ENCODE measurements around the gene P2RX2. TPM values are rescaled to one million over a fixed set of nuclear protein-coding genes. Genes with fewer than 3 reads are reported as not detected.

Gene P2RX2
- total RNA-seq, 4 donors from 2014 or later: 0.47 to 3.9 (median 3.3) TPM

DNA sequence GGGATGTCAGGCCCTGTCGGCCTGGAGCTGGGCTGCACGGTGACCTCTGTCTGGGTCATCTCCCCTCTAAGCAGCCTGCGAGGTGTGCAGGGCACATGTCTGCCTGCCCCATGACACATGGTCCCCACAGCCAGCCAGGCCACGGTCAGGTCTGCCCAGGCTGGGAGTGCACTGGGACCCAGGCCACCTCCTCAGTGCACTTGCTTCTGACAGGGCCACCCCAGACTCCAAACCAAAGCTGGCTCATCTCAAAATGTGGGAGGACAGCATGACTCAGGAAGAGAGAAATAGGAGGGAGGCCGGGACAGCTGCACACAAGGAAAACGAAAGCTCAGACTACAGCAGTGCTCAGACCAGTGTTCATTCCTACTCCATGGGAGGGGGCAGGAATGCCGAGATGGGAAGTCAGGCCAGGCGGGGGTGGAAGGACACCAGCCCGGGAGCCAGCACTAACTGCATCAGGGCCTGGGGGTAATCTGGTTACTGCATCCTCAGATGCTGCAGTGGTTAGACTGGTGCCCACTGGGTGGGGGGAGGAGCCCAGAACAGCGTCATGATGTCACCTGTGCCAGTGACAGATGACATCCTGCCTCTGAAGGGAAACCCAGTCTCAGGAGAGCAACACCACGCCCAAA is 4.0 kb downstream of the P2RX2 start:
- H3K4me1 ChIP-seq: peaks cover 0 to 42% (median 9%) of the 10 kb centered on the region in 3 donors
- H3K36me3 ChIP-seq: peaks cover 0 to 32% of the 10 kb centered on the region in 2 donors
- peak overlapping the region in 3 of 4 donors; percentile 51 to 69 (median 57) for H3K27ac ChIP-seq
- ATAC-seq: peak; percentile 70
- peaks cover 39% of the 10 kb centered on the region for H3K27me3 ChIP-seq
- WGBS, 2 donors (ENCODE audit: low coverage in 1 of 2): 0 to 4% methylated on average over 5 of the region's 11 CpGs
- TF ChIP-seq, protein P1, sequence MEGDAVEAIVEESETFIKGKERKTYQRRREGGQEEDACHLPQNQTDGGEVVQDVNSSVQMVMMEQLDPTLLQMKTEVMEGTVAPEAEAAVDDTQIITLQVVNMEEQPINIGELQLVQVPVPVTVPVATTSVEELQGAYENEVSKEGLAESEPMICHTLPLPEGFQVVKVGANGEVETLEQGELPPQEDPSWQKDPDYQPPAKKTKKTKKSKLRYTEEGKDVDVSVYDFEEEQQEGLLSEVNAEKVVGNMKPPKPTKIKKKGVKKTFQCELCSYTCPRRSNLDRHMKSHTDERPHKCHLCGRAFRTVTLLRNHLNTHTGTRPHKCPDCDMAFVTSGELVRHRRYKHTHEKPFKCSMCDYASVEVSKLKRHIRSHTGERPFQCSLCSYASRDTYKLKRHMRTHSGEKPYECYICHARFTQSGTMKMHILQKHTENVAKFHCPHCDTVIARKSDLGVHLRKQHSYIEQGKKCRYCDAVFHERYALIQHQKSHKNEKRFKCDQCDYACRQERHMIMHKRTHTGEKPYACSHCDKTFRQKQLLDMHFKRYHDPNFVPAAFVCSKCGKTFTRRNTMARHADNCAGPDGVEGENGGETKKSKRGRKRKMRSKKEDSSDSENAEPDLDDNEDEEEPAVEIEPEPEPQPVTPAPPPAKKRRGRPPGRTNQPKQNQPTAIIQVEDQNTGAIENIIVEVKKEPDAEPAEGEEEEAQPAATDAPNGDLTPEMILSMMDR (IDR thresholded peaks at IDR 0.05): no peak
- no peak for TF ChIP-seq POLR2A (IDR thresholded peaks at IDR 0.05)
- TF ChIP-seq POLR2AphosphoS5 (IDR thresholded peaks at IDR 0.05): peak; percentile 48
- H3K4me3 ChIP-seq: no peak overlapping the region
- H3K9me3 ChIP-seq: peaks cover 0 to under 1% (median 0%) of the 10 kb centered on the region in 3 donors

DNA sequence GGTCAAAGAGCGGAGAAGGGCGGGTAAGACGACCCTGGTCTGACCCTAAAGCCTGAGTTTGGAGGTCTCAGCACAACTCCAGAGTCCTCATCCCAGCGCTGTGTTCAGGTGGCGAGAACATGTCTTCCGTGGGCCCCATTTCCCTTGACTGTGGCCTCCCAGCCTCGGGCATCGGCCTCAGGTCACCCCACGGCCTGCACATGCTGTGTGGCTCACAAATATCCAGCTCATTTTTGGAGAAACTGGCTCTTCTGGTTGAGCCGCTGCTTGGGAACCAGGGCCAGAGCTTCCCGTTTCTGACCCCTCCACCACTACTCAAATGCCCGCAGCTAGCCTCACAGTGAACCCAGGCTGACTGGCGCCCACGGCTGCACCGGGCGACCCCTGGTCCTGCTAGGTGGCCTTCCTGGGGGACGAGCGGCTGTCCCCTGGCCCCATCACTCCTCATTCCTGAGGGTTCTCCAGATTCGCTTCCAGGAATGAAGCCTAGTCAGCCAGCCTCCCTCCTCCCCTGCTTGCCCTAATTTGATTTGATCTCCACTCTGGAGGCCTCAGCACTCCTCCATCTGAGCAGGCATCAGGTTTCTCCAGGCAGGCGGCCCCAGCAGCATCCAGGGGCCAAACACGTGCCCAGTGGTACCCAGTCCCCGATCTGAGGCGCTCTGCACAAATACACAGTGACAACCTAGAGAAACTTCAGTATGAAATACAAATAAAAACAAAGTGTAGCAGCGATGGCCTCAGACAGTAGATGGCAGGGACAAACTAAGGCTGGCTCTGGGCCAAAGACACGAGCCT is 4.7 kb downstream of the P2RX2 start:
- no peaks in the 10 kb centered on the region for H3K9me3 ChIP-seq
- no peak for ATAC-seq
- WGBS, 2 donors (ENCODE audit: low coverage in 1 of 2): 40 to 67% methylated on average over 2 to 16 of the region's 25 CpGs
- H3K27me3 ChIP-seq: peaks cover 32% of the 10 kb centered on the region
- peaks cover 0 to 35% of the 10 kb centered on the region in 2 donors for H3K36me3 ChIP-seq
- peaks cover 0 to 34% (median 9%) of the 10 kb centered on the region in 3 donors for H3K4me1 ChIP-seq
- peak overlapping the region in 3 of 4 donors; percentile 51 to 69 (median 57) for H3K27ac ChIP-seq
- no peak overlapping the region for H3K4me3 ChIP-seq
- TF ChIP-seq, protein P1 (IDR thresholded peaks at IDR 0.05): no peak
- no peak for TF ChIP-seq EP300 (IDR thresholded peaks at IDR 0.05)
- no peak for TF ChIP-seq POLR2A (IDR thresholded peaks at IDR 0.05)
- TF ChIP-seq POLR2AphosphoS5 (IDR thresholded peaks at IDR 0.05): no peak

DNA sequence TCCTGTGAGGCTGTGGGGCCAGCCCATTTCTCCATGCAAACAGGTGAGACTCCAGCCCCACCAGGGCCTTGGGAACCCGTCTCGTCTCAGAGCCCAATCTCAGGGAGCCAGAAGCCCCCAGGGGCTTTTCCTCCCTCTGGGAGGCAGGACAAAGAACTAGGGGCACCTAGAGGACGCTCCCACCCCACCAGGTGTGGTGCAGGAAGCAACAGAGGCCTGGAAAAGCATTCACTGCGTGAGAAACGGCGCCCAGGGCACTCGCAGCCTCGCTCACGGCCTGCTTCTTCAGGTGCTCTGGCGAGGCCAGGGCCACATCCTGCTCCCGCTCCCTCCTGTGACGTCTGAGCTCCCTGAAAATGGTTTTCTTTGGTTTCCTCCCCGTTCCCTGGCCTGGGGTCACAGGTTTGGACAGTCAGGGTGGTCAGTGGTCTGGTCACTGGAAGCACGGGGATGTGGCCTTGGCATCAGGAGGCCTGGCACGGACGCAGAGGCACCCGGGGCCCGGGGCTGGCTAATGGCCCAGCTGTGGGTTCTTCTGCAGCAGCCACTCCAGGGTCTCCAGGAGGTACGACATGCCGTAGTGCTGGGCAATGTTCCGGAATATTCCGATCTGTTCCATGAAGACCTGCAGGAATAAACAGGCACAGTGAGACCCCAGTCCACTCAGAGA is 5.7 kb downstream of the P2RX2 start:
- Histone ChIP-seq H3K4me3 (no peak overlapping the region), H3K9me3 (no peaks in the 10 kb centered on the region), H3K27me3 (peaks cover 21% of the 10 kb centered on the region), H3K4me1 (peaks cover 0 to 25% (median 9%) of the 10 kb centered on the region in 3 donors), H3K36me3 (peaks cover 0 to 40% of the 10 kb centered on the region in 2 donors), H3K27ac (no peak overlapping the region)
- whole genome bisulfite sequencing, 2 donors (ENCODE audit: low coverage in 1 of 2): no CpG with 5 or more reads among the region's 22 CpGs
- TF ChIP-seq EP300 (IDR thresholded peaks at IDR 0.05) (no peak), POLR2A (IDR thresholded peaks at IDR 0.05) (no peak), POLR2AphosphoS5 (IDR thresholded peaks at IDR 0.05) (no peak)
- TF ChIP-seq, protein P1 (IDR thresholded peaks at IDR 0.05): no peak
- ATAC-seq: no peak

DNA sequence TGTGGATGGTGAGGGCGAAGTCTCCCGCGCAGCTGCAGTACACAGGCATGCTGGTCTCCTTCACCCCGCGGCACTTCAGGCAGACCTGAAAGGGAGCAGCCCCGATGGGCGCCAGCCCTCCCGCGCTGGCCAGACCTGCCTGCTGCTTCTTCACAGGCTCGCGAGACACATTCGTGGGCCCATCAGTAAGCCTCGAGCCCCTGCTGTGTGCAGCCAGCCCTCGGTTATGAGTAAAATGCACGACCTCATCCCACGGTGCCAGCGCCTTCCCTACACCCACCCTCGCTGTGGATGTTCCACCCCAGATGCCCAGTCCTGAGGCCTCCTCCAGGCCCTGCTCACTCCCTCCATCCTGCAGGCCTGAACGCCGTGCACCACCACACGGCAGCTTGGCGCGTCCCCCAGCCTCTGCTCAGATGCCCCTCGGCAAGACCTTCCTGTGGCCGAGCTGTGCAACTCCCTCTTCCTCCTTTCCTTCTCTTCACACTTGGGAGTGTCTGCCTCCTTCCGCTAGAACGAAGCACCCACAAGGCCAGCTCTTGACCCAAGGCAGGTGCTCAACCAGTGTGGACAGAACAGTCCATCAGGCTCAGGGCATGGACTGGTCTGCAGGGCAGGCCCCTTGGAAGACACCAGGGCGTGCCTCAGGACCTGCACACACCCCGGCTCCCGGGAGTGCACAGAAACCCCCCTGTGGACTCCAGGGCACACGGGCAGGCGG is 6.5 kb downstream of the P2RX2 start:
- Histone ChIP-seq H3K27ac (no peak overlapping the region), H3K4me3 (no peak overlapping the region), H3K27me3 (peaks cover 14% of the 10 kb centered on the region), H3K9me3 (no peaks in the 10 kb centered on the region), H3K4me1 (peaks cover 0 to 20% (median 9%) of the 10 kb centered on the region in 3 donors), H3K36me3 (peaks cover 0 to 48% of the 10 kb centered on the region in 2 donors)
- no peak for ATAC-seq
- WGBS, 2 donors (ENCODE audit: low coverage in 1 of 2): 90 to 95% methylated on average over 10 to 12 of the region's 32 CpGs
- TF ChIP-seq POLR2A (IDR thresholded peaks at IDR 0.05): no peak
- TF ChIP-seq EP300 (IDR thresholded peaks at IDR 0.05): no peak
- no peak for TF ChIP-seq POLR2AphosphoS5 (IDR thresholded peaks at IDR 0.05)
- TF ChIP-seq, protein P1 (IDR thresholded peaks at IDR 0.05): no peak
